Measurements from ENCODE around the gene RERE.
"Not testable (repeated sequence)": the region's sequence is repeated elsewhere in the genome, so short reads cannot be mapped to it uniquely, and the experiment has no call there.

Gene RERE

GRCh38 chr1:8844501-8845006 lies 27.1 kb upstream of the RERE start:
- DNase-seq (ENCODE audit: low read depth in 2 of 2), result no peak

- no peak for DNase-seq (ENCODE audit: low read depth in 2 of 2)
These were observed 24.0 kb upstream of the RERE start for GRCh38 chr1:8841395-8841794.

DNA sequence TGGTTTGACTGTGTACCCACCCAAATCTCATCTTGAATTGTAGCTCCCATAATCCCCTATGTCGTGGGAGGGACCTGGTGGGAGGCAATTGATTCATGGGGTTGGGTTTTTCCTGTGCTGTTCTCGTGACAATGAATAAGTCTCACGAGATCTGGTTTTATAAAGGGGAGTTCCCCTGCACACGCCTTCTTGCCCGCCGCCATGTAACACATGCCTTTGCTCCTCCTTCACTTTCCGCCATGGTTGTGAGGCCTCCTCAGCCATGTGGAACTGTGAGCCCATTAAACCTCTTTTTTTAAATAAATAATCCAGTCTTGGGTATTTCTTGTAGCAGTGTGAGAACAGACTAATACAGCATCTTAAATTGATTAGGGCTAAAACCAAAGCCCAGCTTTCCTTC lies 22.6 kb upstream of the RERE start:
- no peak for DNase-seq (ENCODE audit: low read depth in 2 of 2)

DNA sequence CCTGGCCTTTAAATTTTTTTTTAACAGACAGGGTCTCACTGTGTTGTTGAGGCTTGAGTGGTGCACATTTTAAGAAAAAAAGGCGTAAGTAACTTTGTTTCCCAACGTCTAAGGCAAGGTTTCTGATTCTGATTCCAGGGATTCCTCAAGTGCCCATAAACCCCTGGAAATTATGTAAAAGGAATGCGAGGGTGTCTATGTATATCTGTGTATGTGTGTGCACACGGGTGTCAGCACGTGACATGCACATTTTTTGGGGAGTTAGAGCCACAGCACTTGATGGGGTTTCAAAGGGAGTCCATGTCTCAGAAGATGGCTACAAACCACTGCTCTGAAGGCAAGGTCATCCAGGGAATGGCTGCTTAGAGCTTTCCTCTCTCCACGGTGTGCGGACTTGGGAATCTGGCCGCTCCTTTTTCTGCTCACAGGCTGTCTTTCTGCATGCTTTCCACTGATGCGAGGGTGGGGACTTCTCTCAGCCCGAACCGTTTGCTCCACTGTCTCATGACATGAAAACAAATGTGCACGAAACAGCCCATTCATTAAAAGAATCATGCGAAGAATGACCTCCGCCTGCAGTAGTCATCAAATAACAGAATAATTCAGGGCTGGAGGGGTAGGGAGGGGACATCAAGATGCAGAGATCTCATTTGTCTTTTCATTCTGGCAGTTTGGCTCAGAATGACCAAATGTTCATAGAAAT lies 18.7 kb upstream of the RERE start:
- DNase-seq (ENCODE audit: low read depth in 2 of 2), result no peak

- no peak for DNase-seq (ENCODE audit: low read depth in 2 of 2)
These were observed 13.9 kb upstream of the RERE start for GRCh38 chr1:8831340-8831739.

DNA sequence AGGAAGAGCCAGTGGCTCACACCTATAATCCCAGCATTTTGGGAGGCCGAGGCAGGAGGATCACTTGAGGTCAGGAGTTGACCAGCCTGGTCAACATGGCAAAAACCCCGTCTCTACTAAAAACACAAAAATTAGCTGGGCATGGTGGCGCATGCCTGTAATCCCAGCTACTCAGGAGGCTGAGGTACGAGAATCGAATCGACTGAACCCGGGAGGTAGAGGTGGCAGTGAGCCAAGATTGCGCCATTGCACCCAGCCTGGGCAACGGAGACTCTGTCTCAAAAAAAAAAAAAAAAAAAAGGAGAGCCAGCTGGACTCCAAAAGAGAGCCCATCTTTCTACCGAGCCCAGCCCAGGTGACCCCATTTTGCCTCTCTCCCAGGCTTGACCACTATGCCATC lies 13.3 kb upstream of the RERE start:
- DNase-seq (ENCODE audit: low read depth in 2 of 2), result not testable (repeated sequence)

DNA sequence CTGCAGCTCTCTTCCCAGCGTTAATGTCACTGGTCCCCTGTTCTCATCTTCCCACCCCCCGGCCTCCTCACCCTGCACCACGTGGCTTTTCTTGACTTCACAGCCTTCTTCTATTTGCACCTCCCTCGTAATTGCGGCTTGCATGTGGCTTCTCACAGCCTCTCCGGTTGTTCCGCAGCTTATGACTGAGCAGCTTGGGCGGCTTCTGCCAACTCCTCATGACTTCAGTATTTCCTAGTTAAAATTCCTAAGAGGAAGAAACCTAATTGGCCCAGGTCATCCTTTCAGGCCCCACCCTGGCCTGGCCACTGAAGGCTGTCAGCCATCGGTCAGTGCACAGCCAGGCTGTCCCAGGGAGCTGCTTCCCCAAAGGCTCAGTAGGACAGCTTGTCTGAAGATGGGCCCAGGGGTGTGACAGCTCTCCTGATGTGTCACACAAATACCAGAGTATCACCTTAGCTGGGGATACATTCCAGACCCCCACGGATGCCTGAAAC lies 8.6 kb upstream of the RERE start:
- no peak for DNase-seq (ENCODE audit: low read depth in 2 of 2)

GRCh38 chr1:8823295-8823664 lies 5.8 kb upstream of the RERE start:
- DNase-seq (ENCODE audit: low read depth in 2 of 2), result no peak

DNA sequence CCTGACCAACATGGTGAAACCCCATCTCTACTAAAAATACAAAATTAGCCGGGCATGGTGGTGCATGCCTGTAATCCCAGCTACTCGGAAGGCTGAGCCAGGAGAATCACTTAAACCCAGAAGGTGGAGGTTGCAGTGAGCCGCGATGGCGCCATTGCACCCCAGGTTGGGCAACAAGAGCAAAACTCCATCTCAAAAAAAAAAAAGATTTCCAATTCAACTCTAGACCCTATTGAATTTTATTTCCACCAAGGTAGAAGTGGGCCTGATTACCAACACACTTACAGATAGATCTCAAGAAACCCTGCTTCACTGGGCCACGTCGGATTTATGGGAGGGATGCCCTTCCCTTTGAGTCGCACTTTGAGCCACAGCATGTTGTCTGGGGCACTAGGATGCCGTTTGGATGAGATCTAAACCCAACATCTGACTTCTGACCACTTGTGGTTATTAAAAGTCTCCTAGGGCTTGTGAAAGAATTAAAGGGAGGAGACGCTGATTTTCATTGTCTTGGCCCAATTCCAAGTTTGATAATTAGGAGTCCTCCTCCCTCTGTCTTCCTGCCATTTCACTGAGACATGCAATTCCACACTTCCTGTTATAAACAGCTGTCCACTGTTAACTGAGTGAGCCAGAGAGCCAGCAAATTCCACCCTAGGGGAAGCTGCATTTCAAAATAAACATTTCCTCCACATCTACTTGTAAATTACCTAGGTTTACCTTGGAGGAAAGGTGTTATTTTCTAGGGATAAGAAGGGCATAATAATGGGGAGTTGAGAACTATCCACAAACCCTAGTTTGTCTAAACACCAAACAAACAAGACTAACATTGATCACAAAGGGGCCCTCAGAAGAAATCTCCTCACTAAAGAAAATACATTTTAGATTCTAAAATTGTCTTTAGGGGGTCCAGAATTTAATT lies 5.2 kb upstream of the RERE start:
- DNase-seq (ENCODE audit: low read depth in 2 of 2), result no peak

- DNase-seq (ENCODE audit: low read depth in 2 of 2), result no peak
These were observed 3.6 kb upstream of the RERE start for GRCh38 chr1:8821084-8821483.

GRCh38 chr1:8818789-8819188 lies 1.3 kb upstream of the RERE start:
- not testable (repeated sequence) for DNase-seq (ENCODE audit: low read depth in 2 of 2)

- DNase-seq (ENCODE audit: low read depth in 2 of 2), result no peak
These were observed 910 bp upstream of the RERE start for GRCh38 chr1:8818325-8818775.

GRCh38 chr1:8816831-8817411 lies 519 bp downstream of the RERE start:
- peak in 1 of 2 donors; percentile 12 for DNase-seq (ENCODE audit: low read depth in 2 of 2)

DNA sequence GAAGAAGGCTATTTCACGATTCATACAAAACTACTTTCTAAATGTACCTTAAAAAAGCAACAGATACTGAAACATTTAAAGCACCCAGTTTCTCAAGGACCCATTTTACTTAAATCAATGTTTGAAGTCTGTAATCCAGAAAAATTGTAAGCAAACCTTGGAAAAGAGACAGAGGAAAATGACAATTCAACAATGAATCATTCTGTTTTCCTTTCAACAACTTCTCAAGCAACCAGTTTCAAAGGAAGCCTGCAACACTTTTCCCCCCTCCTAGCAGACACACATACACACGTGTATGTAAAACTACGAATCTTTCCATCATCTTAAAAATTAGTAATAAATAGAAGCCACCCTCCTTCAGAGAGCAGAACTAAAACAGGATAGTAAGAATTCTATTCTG lies 1.2 kb downstream of the RERE start:
- DNase-seq (ENCODE audit: low read depth in 2 of 2), result no peak

DNA sequence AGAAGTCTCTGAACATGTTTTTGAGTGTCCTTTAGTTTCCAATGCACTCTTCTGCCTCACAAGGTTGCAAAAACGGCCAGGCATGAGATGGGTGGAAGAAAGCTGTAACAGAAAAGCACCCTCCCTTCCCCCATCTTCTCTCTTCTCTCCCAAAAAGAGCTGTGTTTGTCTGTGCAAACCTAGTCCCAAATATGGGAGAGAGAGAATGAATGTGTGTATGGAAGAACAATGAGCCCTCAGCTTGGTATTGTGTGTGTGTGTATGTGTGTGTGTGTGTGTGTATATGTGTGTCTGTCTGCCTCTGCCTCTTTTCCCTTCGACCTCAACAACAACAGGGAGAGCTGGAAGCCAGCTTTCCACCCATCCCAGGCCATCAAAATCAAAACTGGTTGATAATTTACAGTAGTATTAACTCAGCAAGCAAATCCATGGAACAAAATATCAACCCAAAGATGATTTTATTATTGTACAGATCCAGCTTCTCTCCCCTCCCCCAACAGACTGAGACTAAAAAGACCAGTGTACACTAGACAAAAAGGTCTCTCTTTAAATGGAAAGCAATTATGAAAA lies 1.8 kb downstream of the RERE start:
- no peak for DNase-seq (ENCODE audit: low read depth in 2 of 2)

- no peak for DNase-seq (ENCODE audit: low read depth in 2 of 2)
These were observed 2.6 kb downstream of the RERE start for GRCh38 chr1:8814865-8815264.

GRCh38 chr1:8813991-8814390 lies 3.4 kb downstream of the RERE start:
- DNase-seq (ENCODE audit: low read depth in 2 of 2), result no peak

GRCh38 chr1:8813016-8813763 lies 4.2 kb downstream of the RERE start:
- DNase-seq (ENCODE audit: low read depth in 2 of 2), result no peak

- no peak for DNase-seq (ENCODE audit: low read depth in 2 of 2)
These were observed 5.4 kb downstream of the RERE start for GRCh38 chr1:8812081-8812480.

GRCh38 chr1:8810987-8811386 lies 6.5 kb downstream of the RERE start:
- DNase-seq (ENCODE audit: low read depth in 2 of 2), result no peak

DNA sequence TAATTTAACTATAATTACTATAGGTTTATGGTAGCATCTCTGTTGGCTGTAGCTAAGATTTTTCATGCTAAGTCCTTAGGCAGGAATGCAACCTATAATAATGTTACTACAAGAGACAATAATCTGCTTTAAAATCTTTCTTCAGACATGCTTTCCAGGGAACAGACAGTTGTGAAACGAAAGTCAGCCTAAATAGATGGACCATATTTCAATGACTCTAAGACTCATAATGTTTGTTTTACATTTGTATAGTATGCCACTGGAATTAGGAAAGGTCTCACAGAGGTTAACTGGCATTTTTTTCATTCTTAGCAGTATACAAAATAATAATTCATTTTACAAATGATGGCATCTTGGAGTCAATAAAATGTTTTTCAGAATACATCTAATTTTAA lies 8.1 kb downstream of the RERE start:
- no peak for DNase-seq (ENCODE audit: low read depth in 2 of 2)
